Chondrocyte (in vitro differentiated cells): ENCODE data around the gene PYGB. TPM values are rescaled to one million over a fixed set of nuclear protein-coding genes. Genes with fewer than 3 reads are reported as not detected.

Source experiments
- DNase-seq: peaks from one replicate; pipeline ENCODE4 v3.0.0; 2021; ENCODE audit warnings: mixed read lengths, low spot score
- H3K27ac Mint-ChIP-seq: one replicate; pipeline ENCODE4 v1.8.0; 2021; ENCODE audit warnings: mild to moderate bottlenecking, moderate library complexity, mixed read lengths; ENCODE audit not compliant: unreplicated experiment
- H3K27me3 Mint-ChIP-seq: 2 replicates; pipeline ENCODE4 v1.8.0; 2021; ENCODE audit warnings: low read depth, mixed read lengths
- H3K36me3 Mint-ChIP-seq: 2 replicates; pipeline ENCODE4 v1.8.0; 2021; ENCODE audit warnings: low read depth, mixed read lengths
- H3K4me1 Mint-ChIP-seq: 2 replicates; pipeline ENCODE4 v1.8.0; 2021; ENCODE audit warnings: low read depth, mild to moderate bottlenecking, mixed read lengths
- H3K4me3 Mint-ChIP-seq: one replicate; pipeline ENCODE4 v1.8.0; 2021; ENCODE audit warnings: mild to moderate bottlenecking, moderate library complexity, mixed read lengths; ENCODE audit not compliant: unreplicated experiment
- H3K9me3 Mint-ChIP-seq: 2 replicates; pipeline ENCODE4 v1.8.0; 2021; ENCODE audit warnings: low read depth, mixed read lengths
- CTCF ChIP-seq: fragments of 200-600 bp; sonication (generic); IDR thresholded peaks from 2 replicates; pipeline ENCODE4 v1.5.0; 2021; ENCODE audit warnings: antibody characterized with exemption, mild to moderate bottlenecking, moderate library complexity
- total RNA-seq: library from RNA; stranded (reverse); gene quantifications from 3 replicates; pipeline ENCODE4 v1.2.1, GENCODE V29; 2021

PYGB gene
- total RNA-seq, 1 donor from 2014 or later, result 171 TPM

- Mint-ChIP-seq H3K36me3 (peaks cover 28% of the 10 kb centered on the region), H3K27ac (no peak overlapping the region), H3K27me3 (no peaks in the 10 kb centered on the region), H3K4me3 (no peak overlapping the region), H3K4me1 (peaks cover 9% of the 10 kb centered on the region), H3K9me3 (no peaks in the 10 kb centered on the region)
- no peak for DNase-seq
- no peak for TF ChIP-seq CTCF
Measured at GRCh38 chr20:25292176-25292891, 44.4 kb downstream of the PYGB start.

GRCh38 chr20:25293507-25293906, 45.6 kb downstream of the PYGB start:
- no peaks in the 10 kb centered on the region for H3K27me3 Mint-ChIP-seq
- no peaks in the 10 kb centered on the region for H3K9me3 Mint-ChIP-seq
- no peak for TF ChIP-seq CTCF
- H3K36me3 Mint-ChIP-seq, result peaks cover 31% of the 10 kb centered on the region
- no peak overlapping the region for H3K4me3 Mint-ChIP-seq
- peaks cover 9% of the 10 kb centered on the region for H3K4me1 Mint-ChIP-seq
- peak overlapping the region; percentile 70 for H3K27ac Mint-ChIP-seq
- no peak for DNase-seq

- TF ChIP-seq CTCF, result no peak
- no peak overlapping the region for H3K27ac Mint-ChIP-seq
- peaks cover 29% of the 10 kb centered on the region for H3K36me3 Mint-ChIP-seq
- peaks cover 9% of the 10 kb centered on the region for H3K4me1 Mint-ChIP-seq
- DNase-seq, result no peak
- no peaks in the 10 kb centered on the region for H3K27me3 Mint-ChIP-seq
- H3K4me3 Mint-ChIP-seq, result no peak overlapping the region
- no peaks in the 10 kb centered on the region for H3K9me3 Mint-ChIP-seq
Measured at GRCh38 chr20:25293910-25294458, 46.1 kb downstream of the PYGB start.

GRCh38 chr20:25294459-25295385, 46.8 kb downstream of the PYGB start:
- peaks cover 22% of the 10 kb centered on the region for H3K36me3 Mint-ChIP-seq
- H3K9me3 Mint-ChIP-seq, result no peaks in the 10 kb centered on the region
- H3K27me3 Mint-ChIP-seq, result no peaks in the 10 kb centered on the region
- peak overlapping the region; percentile 61 for H3K27ac Mint-ChIP-seq
- H3K4me3 Mint-ChIP-seq, result no peak overlapping the region
- TF ChIP-seq CTCF, result peak; percentile 84
- peaks cover 11% of the 10 kb centered on the region for H3K4me1 Mint-ChIP-seq
- DNase-seq, result no peak
